ENCODE measurements around the gene MAGI1. TPM values are rescaled to one million over a fixed set of nuclear protein-coding genes. Genes with fewer than 3 reads are reported as not detected.

MAGI1 gene
- total and polyA plus RNA-seq, 2 donors (not counting 1 experiment from before 2014, with no cell fraction given): 0.10 to 0.22 TPM

GRCh38 chr3:65944252-65944651 lies 94.5 kb downstream of the MAGI1 start:
- ChIA-PET POLR2A (no interaction called here), CTCF (no interaction called here)
- Histone ChIP-seq H4K20me1 (ENCODE audit: control insufficient read depth, insufficient read depth, low read length, poor library complexity, severe bottlenecking) (no peaks in the 10 kb centered on the region), H3K4me2 (replicated peaks; ENCODE audit: low read depth, low read length, poor library complexity, severe bottlenecking) (no peak overlapping the region), H3K4me3 (ENCODE audit: control extremely low read depth in 1 of 5, extremely low read depth in 1 of 5, insufficient read depth in 1 of 5, low read depth in 2 of 5, low read length in 4 of 5) (no peak overlapping the region), H3K9ac (ENCODE audit: low read length) (no peak overlapping the region), H3K27ac (ENCODE audit: low read length in 2 of 2) (no peak overlapping the region), H3K4me1 (ENCODE audit: control insufficient read depth in 2 of 2, insufficient read depth in 2 of 2, low read length in 2 of 2) (no peaks in the 10 kb centered on the region), H3K9me3 (ENCODE audit: control extremely low read depth in 1 of 3, control insufficient read depth in 2 of 3, insufficient read depth in 1 of 3, low read length in 2 of 3) (no peaks in the 10 kb centered on the region), H3K79me2 (ENCODE audit: control insufficient read depth, insufficient read depth, low read length) (no peaks in the 10 kb centered on the region), H3K27me3 (replicated peaks in 1 of 4; ENCODE audit: control extremely low read depth in 1 of 4, control insufficient read depth in 3 of 4, insufficient read depth in 4 of 4, low read length in 3 of 4) (no peaks in the 10 kb centered on the region), H3K36me3 (replicated peaks in 1 of 2; ENCODE audit: control extremely low read depth in 1 of 2, control insufficient read depth in 1 of 2, extremely low read depth in 1 of 2, insufficient read depth in 2 of 2, low read length in 1 of 2) (no peaks in the 10 kb centered on the region), H2AFZ (ENCODE audit: insufficient read depth, low read depth, low read length, poor library complexity, severe bottlenecking) (no peak overlapping the region)
- H3K4me3 Mint-ChIP-seq: no peak overlapping the region
- no peaks in the 10 kb centered on the region for H3K4me1 Mint-ChIP-seq
- intact Hi-C loops (cut with micrococcal nuclease): no loop called here
- DNase-seq (no peak), ATAC-seq (ENCODE audit: low read depth) (no peak)
- no peaks in the 10 kb centered on the region for H3K9me3 Mint-ChIP-seq (ENCODE audit: insufficient read depth)
- TF ChIP-seq CTCF (IDR thresholded peaks at IDR 0.05) (no peak), EZH2 (IDR thresholded peaks at IDR 0.05; ENCODE audit: borderline replicate concordance, insufficient read depth, low read depth, low read length, poor library complexity, severe bottlenecking) (no peak)
- no peak overlapping the region for H3K27ac Mint-ChIP-seq
- 76% methylated on average over 2 of the region's 4 CpGs for WGBS (ENCODE audit: insufficient coverage)
- no peaks in the 10 kb centered on the region for H3K27me3 Mint-ChIP-seq

GRCh38 chr3:65939801-65940246 lies 98.9 kb downstream of the MAGI1 start:
- Histone ChIP-seq H3K79me2 (ENCODE audit: control insufficient read depth, insufficient read depth, low read length) (no peaks in the 10 kb centered on the region), H3K4me2 (replicated peaks; ENCODE audit: low read depth, low read length, poor library complexity, severe bottlenecking) (no peak overlapping the region), H3K36me3 (replicated peaks in 1 of 2; ENCODE audit: control extremely low read depth in 1 of 2, control insufficient read depth in 1 of 2, extremely low read depth in 1 of 2, insufficient read depth in 2 of 2, low read length in 1 of 2) (no peaks in the 10 kb centered on the region), H4K20me1 (ENCODE audit: control insufficient read depth, insufficient read depth, low read length, poor library complexity, severe bottlenecking) (no peaks in the 10 kb centered on the region), H2AFZ (ENCODE audit: insufficient read depth, low read depth, low read length, poor library complexity, severe bottlenecking) (no peak overlapping the region), H3K9me3 (ENCODE audit: control extremely low read depth in 1 of 3, control insufficient read depth in 2 of 3, insufficient read depth in 1 of 3, low read length in 2 of 3) (peaks cover 0 to 4% (median 0%) of the 10 kb centered on the region in 3 donors), H3K4me3 (ENCODE audit: control extremely low read depth in 1 of 5, extremely low read depth in 1 of 5, insufficient read depth in 1 of 5, low read depth in 2 of 5, low read length in 4 of 5) (no peak overlapping the region), H3K4me1 (ENCODE audit: control insufficient read depth in 2 of 2, insufficient read depth in 2 of 2, low read length in 2 of 2) (no peaks in the 10 kb centered on the region), H3K9ac (ENCODE audit: low read length) (no peak overlapping the region), H3K27ac (ENCODE audit: low read length in 2 of 2) (no peak overlapping the region), H3K27me3 (replicated peaks in 1 of 4; ENCODE audit: control extremely low read depth in 1 of 4, control insufficient read depth in 3 of 4, insufficient read depth in 4 of 4, low read length in 3 of 4) (no peaks in the 10 kb centered on the region)
- Mint-ChIP-seq H3K27ac (no peak overlapping the region), H3K9me3 (ENCODE audit: insufficient read depth) (no peaks in the 10 kb centered on the region), H3K27me3 (no peaks in the 10 kb centered on the region), H3K4me1 (no peaks in the 10 kb centered on the region), H3K4me3 (no peak overlapping the region)
- TF ChIP-seq EZH2 (IDR thresholded peaks at IDR 0.05; ENCODE audit: borderline replicate concordance, insufficient read depth, low read depth, low read length, poor library complexity, severe bottlenecking) (no peak), CTCF (IDR thresholded peaks at IDR 0.05) (no peak)
- intact Hi-C loops (cut with micrococcal nuclease): no loop called here
- whole genome bisulfite sequencing (ENCODE audit: insufficient coverage): no CpG with 5 or more reads among the region's 2 CpGs
- no peak for ATAC-seq (ENCODE audit: low read depth)
- ChIA-PET CTCF (no interaction called here), POLR2A (no interaction called here)
- DNase-seq: no peak
